Body of pancreas (tissue), 4 donors: Measurements from ENCODE around the gene GRIK2. TPM values are rescaled to one million over a fixed set of nuclear protein-coding genes. Genes with fewer than 3 reads are reported as not detected.

ENCODE experiments used
- ATAC-seq: fragments of 150-250 bp; one replicate; pipeline ENCODE4 v1.9.1; 2016
- DNase-seq, 4 donors: peaks; one replicate each; pipeline ENCODE4 v3.0.0-alpha.2; 2019
- H3K27ac ChIP-seq, 4 donors: fragments of 200-600 bp; sonication (generic); 1 replicate in 3 of 4; 2 replicates in 1 of 4; pipeline versions ENCODE4 v1.5.1 to v1.6.1; 2016 to 2019; ENCODE audit warnings: mild to moderate bottlenecking in 1 of 4, mixed read lengths in 1 of 4, moderate library complexity in 1 of 4
- H3K27me3 ChIP-seq, 2 donors: fragments of 200-600 bp; sonication (generic); one replicate each; pipeline ENCODE4 v1.6.0; 2016; ENCODE audit warnings: mild to moderate bottlenecking in 1 of 2
- H3K36me3 ChIP-seq, 2 donors: fragments of 200-600 bp; sonication (generic); replicated peaks in 1 of 2; 2 replicates each; pipeline ENCODE4 v1.5.1; 2016; ENCODE audit warnings: low read depth in 2 of 2; ENCODE audit not compliant: insufficient read depth in 1 of 2
- H3K4me1 ChIP-seq: fragments of 200-600 bp; sonication (generic); one replicate; pipeline ENCODE4 v1.6.0; 2016
- H3K4me3 ChIP-seq, 2 donors: fragments of 200-600 bp; sonication (generic); 1 replicate in 1 of 2; 2 replicates in 1 of 2; pipeline ENCODE4 v1.5.1; 2016 to 2019
- H3K9me3 ChIP-seq, 3 donors: fragments of 200-600 bp; sonication (generic); 1 replicate in 2 of 3; 2 replicates in 1 of 3; pipeline ENCODE4 v1.5.1; 2016
- POLR2A ChIP-seq, 3 donors: fragments of 450-650 bp; IDR thresholded peaks; one replicate each; pipeline ENCODE4 v1.6.1; 2016; ENCODE audit warnings: antibody characterized with exemption in 3 of 3, mild to moderate bottlenecking in 2 of 3
- WGBS, 2 donors: methylation state at CpG; one replicate each; pipeline ENCODE4 v1.1.5; 2017; 5-methylcytosine and 5-hydroxymethylcytosine counted together
- intact Hi-C: fragments of 100-400 bp; cut with DNase I; formaldehyde crosslinking; loops from one replicate; pipeline ENCODE4 v1.15.1; 2023
- total RNA-seq, 2 donors: library from RNA; depleted of rRNA; stranded (reverse); fragments of >200 nt; gene quantifications; one replicate each; pipeline ENCODE4 v1.1.0, GENCODE V29; 2016
- TF ChIP-seq, protein P1 (sequence below), 7 experiments: fragments of 450-650 bp in 4 of 7; fragments of 200-600 bp in 3 of 7; sonication (generic) in 3 of 7; IDR thresholded peaks; one replicate each; pipeline ENCODE4 v1.5.1; 2016 to 2019; ENCODE audit warnings: antibody characterized with exemption in 7 of 7

Gene GRIK2
- total RNA-seq, 2 donors from 2014 or later: 0.52 to 7.9 TPM

DNA sequence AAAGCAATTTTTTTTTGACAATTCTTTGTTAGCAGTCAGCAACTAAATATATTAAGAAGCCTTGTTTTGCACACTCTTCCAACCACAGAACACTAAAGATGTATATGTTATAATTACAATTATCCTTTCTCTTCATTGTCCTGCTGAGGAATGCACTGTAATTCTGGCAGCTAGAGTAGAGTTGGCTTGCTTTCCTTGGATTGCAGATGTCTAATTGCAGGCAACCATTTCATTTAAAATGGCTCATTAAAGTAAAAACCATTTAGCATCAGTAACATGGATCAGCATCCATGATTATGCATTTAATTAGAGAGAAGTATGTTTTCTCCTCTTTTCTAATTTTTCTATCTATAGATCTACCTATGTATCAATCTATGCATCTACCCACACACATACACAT lies 335.4 kb downstream of the GRIK2 start:
- no peak for TF ChIP-seq POLR2A (IDR thresholded peaks at IDR 0.05)
- TF ChIP-seq, protein P1, sequence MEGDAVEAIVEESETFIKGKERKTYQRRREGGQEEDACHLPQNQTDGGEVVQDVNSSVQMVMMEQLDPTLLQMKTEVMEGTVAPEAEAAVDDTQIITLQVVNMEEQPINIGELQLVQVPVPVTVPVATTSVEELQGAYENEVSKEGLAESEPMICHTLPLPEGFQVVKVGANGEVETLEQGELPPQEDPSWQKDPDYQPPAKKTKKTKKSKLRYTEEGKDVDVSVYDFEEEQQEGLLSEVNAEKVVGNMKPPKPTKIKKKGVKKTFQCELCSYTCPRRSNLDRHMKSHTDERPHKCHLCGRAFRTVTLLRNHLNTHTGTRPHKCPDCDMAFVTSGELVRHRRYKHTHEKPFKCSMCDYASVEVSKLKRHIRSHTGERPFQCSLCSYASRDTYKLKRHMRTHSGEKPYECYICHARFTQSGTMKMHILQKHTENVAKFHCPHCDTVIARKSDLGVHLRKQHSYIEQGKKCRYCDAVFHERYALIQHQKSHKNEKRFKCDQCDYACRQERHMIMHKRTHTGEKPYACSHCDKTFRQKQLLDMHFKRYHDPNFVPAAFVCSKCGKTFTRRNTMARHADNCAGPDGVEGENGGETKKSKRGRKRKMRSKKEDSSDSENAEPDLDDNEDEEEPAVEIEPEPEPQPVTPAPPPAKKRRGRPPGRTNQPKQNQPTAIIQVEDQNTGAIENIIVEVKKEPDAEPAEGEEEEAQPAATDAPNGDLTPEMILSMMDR (IDR thresholded peaks at IDR 0.05): no peak
- Histone ChIP-seq H3K9me3 (no peaks in the 10 kb centered on the region), H3K36me3 (no peaks in the 10 kb centered on the region), H3K27ac (no peak overlapping the region), H3K27me3 (no peaks in the 10 kb centered on the region), H3K4me1 (no peaks in the 10 kb centered on the region), H3K4me3 (no peak overlapping the region)
- ATAC-seq (no peak), DNase-seq (no peak)
- intact Hi-C loops: no loop called here

DNA sequence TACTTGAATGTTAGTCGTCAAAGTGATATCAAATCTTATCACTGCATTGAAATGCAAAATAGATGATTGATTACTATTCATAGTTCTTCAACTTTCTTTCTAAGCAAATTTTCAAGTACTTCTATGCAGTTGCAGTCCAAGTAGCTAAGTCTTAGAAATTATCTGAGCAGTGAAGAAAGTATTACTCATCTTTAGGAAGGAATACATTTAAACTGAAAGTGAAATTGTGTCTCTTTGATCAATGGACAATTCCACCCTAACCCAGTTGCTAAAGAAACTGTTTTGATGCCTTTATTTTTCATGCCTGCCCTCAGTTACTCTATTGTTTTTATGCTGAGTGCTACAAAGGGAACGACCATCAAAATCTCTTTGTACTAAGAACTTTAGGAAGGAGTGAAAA lies 337.4 kb downstream of the GRIK2 start:
- Histone ChIP-seq H3K4me3 (no peak overlapping the region), H3K27ac (no peak overlapping the region), H3K4me1 (no peaks in the 10 kb centered on the region), H3K27me3 (no peaks in the 10 kb centered on the region), H3K9me3 (no peaks in the 10 kb centered on the region), H3K36me3 (no peaks in the 10 kb centered on the region)
- ATAC-seq (no peak), DNase-seq (no peak)
- intact Hi-C loops: no loop called here
- 34 to 35% methylated on average over 2 of the region's 2 CpGs for WGBS, 2 donors
- TF ChIP-seq POLR2A (IDR thresholded peaks at IDR 0.05): no peak
- TF ChIP-seq, protein P1 (IDR thresholded peaks at IDR 0.05): no peak

DNA sequence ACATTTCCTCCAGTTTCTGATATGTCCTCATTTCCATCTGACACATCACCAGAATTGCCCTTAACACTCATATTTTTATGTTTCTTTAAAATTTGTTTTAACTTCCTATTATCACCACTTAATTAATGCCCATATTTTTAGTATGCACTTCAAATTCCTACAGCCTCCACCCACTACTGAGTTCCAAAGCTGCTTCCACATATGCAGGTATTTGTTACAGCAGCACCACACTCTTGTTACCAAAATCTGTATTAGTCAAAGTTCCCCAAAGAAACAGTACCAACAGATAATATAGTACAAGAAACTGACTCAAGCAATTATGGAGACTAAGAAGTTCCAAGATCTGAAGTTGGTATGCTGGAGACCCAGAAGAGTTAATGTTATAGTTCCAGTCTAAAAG lies 340.4 kb downstream of the GRIK2 start:
- DNase-seq (no peak), ATAC-seq (no peak)
- no peaks in the 10 kb centered on the region for H3K27me3 ChIP-seq
- TF ChIP-seq, protein P1 (IDR thresholded peaks at IDR 0.05): no peak
- TF ChIP-seq POLR2A (IDR thresholded peaks at IDR 0.05): no peak
- intact Hi-C loops: no loop called here
- H3K4me1 ChIP-seq: no peaks in the 10 kb centered on the region
- no peak overlapping the region for H3K4me3 ChIP-seq
- H3K36me3 ChIP-seq: no peaks in the 10 kb centered on the region
- H3K27ac ChIP-seq: no peak overlapping the region
- H3K9me3 ChIP-seq: peaks cover 0 to 4% (median 0%) of the 10 kb centered on the region in 3 donors

DNA sequence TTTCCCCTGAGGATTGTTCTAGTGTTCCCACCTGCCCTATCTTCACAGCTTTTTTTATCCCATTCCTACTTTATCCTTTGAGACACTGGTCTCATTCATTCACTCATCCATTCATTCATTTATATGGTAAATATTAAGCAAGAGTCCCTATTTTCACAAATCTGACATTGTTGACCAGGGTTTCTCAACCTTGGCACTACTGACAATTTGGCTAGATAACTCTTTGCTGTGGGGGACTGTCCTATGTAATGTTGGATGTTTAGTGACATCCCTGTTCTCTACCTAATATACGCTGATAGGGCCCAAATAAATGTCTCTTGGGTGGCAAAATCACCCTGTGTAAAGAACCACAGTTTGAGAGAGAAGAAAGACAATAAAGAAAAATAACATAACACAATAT lies 345.0 kb downstream of the GRIK2 start:
- Histone ChIP-seq H3K27me3 (no peaks in the 10 kb centered on the region), H3K4me1 (peaks cover 20% of the 10 kb centered on the region), H3K36me3 (no peaks in the 10 kb centered on the region), H3K4me3 (no peak overlapping the region), H3K27ac (no peak overlapping the region), H3K9me3 (peaks cover 0 to 4% (median 0%) of the 10 kb centered on the region in 3 donors)
- TF ChIP-seq, protein P1 (IDR thresholded peaks at IDR 0.05): no peak
- TF ChIP-seq POLR2A (IDR thresholded peaks at IDR 0.05): no peak
- DNase-seq (no peak), ATAC-seq (no peak)
- intact Hi-C loops: no loop called here
- WGBS, 2 donors: 87 to 100% methylated on average over 1 of the region's 1 CpG

DNA sequence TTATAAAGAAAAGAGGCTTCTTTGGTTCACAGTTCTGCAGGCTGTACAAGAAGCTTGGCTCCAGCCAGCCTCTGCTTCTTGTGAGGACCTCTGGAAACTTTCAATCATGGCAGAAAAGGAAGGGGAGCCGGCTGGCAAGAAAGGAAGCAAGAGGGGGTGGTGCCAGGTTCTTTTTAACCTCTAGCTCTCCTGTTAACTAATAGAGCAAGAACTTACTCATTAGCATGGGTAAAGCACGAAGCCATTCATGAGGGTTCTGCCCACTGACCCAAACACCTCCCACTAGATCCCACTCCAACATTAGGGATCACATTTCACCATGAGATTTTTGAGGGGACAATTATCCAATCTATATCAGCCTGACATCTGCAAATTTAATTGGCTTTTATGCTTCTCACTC lies 347.1 kb downstream of the GRIK2 start:
- Histone ChIP-seq H3K4me1 (peaks cover 20% of the 10 kb centered on the region), H3K27me3 (no peaks in the 10 kb centered on the region), H3K36me3 (no peaks in the 10 kb centered on the region), H3K9me3 (peaks cover 0 to 4% (median 0%) of the 10 kb centered on the region in 3 donors), H3K4me3 (no peak overlapping the region), H3K27ac (no peak overlapping the region)
- intact Hi-C loops: no loop called here
- ATAC-seq (no peak), DNase-seq (no peak)
- 81 to 90% methylated on average over 2 of the region's 2 CpGs for WGBS, 2 donors
- TF ChIP-seq, protein P1 (IDR thresholded peaks at IDR 0.05): no peak
- TF ChIP-seq POLR2A (IDR thresholded peaks at IDR 0.05): no peak
